ENCODE measurements around the gene LRRC8C.
A peak's percentile ranks its signal among the peaks of the same experiment; 100 is the strongest.

The LRRC8C gene

DNA sequence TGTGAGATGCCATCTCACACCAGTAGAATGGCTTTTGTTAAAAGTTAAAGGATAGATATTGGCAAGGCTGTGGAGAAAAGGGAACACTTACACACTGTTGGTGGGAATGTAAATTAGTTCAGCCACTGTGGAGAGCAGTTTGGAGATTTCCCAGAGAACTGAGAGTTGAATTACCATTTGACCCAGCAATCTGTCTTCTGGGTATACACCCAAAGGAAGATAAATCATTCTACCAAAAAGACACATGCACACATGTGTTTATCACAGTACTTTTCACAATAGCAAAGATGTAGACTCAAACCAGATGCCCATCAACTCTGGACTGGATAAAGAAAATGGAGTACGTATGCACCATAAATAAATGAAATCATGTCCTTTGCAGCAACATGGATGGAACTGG, 99.3 kb downstream of the LRRC8C start:
- DNase-seq (ENCODE audit: low read depth in 2 of 2): no peak

- no peak for DNase-seq (ENCODE audit: low read depth in 2 of 2)
Observed at GRCh38 chr1:89732643-89733222, 99.8 kb downstream of the LRRC8C start.

GRCh38 chr1:89733748-89734147, 100.8 kb downstream of the LRRC8C start:
- no peak for DNase-seq (ENCODE audit: low read depth in 2 of 2)

DNA sequence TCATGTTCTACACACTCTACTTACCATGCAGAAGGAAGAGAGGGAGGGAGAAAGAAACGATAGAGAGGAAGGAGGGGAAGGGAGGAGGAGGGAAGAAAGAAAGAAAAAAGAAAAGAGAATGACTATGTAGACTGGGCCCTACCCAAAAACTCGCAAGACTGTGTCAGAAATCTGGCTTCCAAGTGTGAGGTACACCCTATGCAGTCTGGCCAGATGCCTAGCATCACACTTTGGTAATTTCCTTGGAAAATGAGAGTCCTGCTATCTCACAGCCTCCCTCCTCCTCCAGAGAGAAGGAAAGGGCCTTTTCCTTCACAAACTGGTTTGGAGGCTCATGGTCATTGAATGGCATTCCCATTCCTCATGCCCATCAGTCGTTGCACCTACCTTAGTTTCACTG, 101.5 kb downstream of the LRRC8C start:
- DNase-seq (ENCODE audit: low read depth in 2 of 2): no peak

- DNase-seq (ENCODE audit: low read depth in 2 of 2): no peak
Observed at GRCh38 chr1:89735479-89735878, 102.6 kb downstream of the LRRC8C start.

GRCh38 chr1:89736937-89737733, 104.2 kb downstream of the LRRC8C start:
- no peak for DNase-seq (ENCODE audit: low read depth in 2 of 2)

DNA sequence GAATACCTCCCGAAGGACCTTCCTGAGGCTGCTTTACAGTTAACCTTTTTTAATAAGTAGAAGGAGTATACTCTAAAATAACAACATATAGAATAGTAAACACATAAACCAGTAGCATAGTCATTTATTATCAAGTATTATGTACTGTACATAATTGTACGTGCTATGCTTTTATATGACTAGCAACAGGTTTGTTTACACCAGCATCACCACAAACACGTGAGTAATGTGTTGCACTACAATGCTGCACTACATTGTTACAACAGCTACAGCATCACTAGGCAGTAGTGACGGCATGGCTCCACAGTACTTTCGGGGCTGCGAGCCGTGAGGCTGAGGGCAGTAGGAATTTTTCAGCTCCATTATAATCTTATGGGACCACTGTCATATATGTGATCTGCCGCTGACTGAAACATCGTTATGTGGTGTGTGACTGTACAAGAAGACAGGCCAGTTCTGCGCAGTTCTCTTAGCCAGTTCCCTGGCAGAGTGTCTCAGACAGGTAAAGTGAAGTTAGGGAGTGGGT, 105.1 kb downstream of the LRRC8C start:
- no peak for DNase-seq (ENCODE audit: low read depth in 2 of 2)

DNA sequence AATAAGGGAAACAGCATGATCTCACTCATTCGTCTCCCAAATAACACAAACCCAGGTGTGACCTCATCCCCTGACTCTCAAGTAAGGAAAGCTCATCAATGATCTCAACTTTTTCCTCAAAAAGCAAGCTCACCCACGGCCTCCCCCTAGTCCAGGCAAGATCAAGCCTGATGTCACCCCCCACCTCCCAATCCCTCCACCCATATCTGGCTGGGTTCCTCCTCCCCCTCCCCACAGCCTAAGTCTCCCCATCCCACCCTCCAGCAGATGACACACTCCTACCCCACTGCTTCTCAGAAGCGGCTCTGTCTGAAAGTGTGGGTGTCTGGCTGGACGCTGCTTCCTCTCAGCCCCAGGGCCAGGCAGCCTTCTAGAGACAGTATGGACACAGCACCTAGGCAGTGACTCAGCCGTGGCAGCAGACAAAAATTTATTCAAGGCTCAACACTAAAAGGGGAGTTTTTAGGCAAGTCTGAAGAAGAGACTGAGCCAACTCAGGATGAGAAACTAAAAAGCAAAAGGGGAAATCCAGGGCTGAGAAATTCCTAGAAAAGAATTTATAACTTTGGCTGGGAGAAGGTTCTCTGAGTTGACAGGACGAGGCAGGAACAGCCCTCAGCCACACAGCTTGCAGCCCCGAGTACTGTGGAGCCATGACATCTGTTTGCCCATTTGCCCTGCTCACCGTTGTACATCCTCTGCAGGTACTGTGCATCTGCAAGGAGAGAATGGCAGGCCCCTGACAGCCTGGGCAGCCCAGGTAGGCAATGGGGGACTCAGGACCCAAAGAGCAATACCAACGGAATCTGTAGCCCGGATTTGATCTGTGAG, 106.3 kb downstream of the LRRC8C start:
- no peak for DNase-seq (ENCODE audit: low read depth in 2 of 2)

DNA sequence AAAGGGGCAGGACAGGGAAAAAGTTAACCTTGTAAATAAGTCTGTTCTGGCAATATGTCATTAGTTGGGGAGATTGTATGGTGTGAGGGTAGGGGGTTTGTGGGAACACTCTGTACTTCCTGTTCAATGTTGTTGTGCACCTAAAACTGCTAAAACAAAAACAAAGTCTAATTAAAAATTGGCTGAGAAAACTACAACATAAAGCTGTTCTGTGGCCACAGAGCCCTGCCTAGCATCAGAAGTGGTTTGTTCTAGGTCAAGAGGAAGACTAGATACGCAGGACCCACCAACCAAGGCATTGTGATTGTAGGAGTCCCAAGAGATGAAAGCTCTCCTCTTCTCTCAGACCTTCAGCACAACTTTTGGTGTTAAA, 106.9 kb downstream of the LRRC8C start:
- DNase-seq (ENCODE audit: low read depth in 2 of 2): no peak

GRCh38 chr1:89743788-89744187, 110.9 kb downstream of the LRRC8C start:
- no peak for DNase-seq (ENCODE audit: low read depth in 2 of 2)

DNA sequence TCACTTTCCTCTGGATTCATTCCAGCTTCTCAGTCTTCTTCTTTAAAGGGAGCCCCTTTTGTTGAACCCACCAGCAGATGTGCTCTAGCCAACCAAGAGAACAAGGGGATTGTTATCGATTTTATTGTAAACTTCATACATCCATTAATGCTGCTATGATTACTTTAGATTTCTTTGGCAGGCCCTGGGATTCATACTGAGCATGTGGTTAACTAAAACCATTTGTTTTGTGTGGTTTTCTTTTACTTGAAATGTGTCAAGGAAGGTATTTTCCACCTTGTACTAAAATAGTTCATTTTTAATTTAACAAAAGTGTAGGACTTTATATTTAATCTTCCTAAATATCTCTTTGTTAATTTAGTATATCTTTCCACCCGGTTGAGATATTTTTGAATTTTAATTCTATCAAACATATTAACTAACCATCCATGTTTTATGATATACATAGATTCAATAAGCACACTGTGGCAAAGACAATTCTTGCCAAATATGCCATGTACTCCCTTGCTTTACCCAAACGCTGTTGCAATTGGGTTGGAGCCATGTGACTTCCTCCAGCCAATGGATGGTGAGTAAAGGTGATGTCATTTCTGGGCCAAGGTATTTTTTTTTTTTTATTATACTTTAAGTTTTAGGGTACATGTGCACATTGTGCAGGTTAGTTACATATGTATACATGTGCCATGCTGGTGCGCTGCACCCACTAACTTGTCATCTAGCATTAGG, 113.7 kb downstream of the LRRC8C start:
- no peak for DNase-seq (ENCODE audit: low read depth in 2 of 2)

DNA sequence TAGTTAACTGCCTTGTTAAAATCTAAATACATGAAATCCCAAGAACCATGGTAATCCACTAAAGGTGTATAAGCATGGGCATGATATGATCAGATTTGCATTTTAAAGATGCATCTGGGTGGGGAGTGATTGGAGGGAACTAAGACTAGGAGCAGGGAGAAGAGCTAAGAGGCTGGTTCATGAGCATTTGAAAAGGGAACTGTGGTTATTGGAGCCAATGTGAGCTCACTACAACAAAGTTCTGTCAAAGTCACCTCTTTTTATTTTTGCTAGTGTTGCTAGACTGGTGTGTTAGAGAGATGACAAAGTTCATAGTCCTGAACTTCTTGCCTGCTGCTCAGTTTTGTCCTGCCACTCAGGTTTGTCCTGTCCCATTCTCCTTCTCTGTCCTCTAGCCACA, 120.8 kb downstream of the LRRC8C start:
- no peak for DNase-seq (ENCODE audit: low read depth in 2 of 2)

DNA sequence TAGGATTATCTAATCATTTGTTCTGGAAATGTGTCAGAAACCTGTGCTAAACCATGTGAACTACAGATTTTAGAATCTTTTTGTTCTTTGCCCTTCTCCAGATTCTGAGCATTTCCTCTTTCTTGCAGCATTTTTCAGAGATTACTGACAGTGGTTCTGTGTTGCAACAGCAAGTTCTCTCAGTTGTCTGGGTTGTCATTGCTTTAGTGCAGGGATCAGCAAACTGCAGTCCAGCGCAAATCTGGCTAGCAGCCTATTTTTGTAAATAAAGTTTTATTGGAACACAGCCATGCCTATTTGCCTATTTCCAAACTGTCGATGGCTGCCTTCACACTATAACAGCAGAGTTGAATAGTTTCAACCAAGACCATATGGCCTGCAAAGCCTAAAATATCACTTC, 121.6 kb downstream of the LRRC8C start:
- DNase-seq (ENCODE audit: low read depth in 2 of 2): peak; percentile 29 to 36

DNA sequence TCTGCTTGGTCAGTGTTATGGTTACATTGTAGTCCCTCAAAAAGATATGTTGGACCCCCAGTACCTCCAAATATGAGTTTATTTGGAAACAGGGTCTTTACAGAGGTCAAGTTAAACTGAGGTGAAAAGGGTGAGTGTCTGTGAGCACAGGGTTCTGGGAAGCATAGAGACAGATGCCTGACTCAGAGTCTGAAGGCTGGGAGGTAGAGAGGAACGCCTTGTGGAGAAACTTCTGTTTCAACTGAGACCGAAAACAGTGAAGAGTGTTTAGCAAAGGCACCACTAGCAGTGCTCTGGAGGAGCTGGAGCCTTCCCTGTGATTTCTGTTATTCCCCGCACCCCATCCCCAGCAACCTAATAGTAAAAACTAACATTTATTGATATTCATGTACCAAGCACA, 122.7 kb downstream of the LRRC8C start:
- DNase-seq (ENCODE audit: low read depth in 2 of 2): no peak

GRCh38 chr1:89757532-89757931, 124.6 kb downstream of the LRRC8C start:
- DNase-seq (ENCODE audit: low read depth in 2 of 2): no peak

DNA sequence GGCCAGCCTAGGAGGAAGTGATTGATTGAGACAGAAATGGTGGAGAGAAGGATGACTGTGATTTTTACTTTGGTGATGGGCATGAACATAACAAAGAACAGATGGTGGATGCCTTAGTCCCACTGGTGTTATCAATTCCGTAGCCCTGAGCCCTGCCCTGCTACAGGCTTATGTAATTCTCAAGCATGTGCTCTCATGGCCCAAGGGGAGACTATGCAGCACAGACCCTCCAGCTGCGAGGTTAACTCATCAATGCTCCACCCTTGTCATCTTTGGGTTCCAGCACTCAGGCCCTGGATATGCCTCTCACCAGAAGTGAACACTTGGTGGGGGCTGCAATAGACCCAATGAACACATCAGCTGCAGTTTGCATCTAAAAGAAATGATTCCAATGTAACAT, 125.2 kb downstream of the LRRC8C start:
- DNase-seq (ENCODE audit: low read depth in 2 of 2): no peak

- no peak for DNase-seq (ENCODE audit: low read depth in 2 of 2)
Observed at GRCh38 chr1:89759036-89759435, 126.1 kb downstream of the LRRC8C start.

- DNase-seq (ENCODE audit: low read depth in 2 of 2): no peak
Observed at GRCh38 chr1:89760496-89760895, 127.6 kb downstream of the LRRC8C start.

GRCh38 chr1:89761338-89761737, 128.4 kb downstream of the LRRC8C start:
- DNase-seq (ENCODE audit: low read depth in 2 of 2): no peak

GRCh38 chr1:89761901-89762300, 129.0 kb downstream of the LRRC8C start:
- DNase-seq (ENCODE audit: low read depth in 2 of 2): no peak

- DNase-seq (ENCODE audit: low read depth in 2 of 2): no peak
Observed at GRCh38 chr1:89762386-89762778, 129.5 kb downstream of the LRRC8C start.
